HG03060 (cell line): ENCODE data around the gene RBM10.
A peak's percentile ranks its signal among the peaks of the same experiment; 100 is the strongest.

Source experiments
- ATAC-seq: cut with Tn5 transposase; IDR thresholded peaks from one replicate; pipeline ENCODE4 v1.9.1; 2021; ENCODE audit warnings: low read depth, moderate number of reproducible peaks; ENCODE audit not compliant: unreplicated experiment

The RBM10 gene

DNA sequence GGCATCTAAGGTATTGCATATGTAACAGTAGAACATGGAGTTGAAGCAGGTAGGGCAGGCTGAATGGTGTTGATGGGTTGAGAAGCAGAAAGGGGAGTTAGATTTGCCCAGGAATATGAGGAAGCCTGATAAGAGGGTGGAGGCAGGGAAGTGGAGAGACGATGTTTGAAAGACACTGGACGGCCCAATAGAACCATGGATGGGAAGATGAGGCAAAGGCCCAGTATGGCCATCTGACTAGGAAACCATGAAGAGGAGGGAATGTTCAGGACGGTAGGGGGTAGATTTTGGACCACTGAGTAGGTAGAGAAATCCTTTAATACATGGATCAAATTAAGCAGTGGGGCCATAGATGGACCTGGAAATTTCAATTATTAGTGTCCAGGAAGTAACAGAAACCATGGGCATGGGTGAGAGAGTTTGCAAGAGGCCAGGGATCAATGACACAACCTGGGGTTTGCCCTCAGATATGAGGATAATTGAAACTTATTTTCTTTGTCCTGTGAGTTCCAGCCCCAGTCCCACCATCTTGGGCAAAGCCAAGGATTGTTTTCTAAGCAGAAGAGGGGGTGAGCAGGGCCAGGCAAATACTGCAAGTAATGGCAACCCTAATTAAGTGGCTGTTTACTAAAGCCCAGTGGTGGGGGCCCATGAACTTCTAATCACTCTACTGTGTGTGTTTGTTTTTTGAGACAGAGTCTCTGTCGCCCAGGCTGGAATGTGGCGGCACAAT lies 85.3 kb downstream of the RBM10 start:
- ATAC-seq: no peak

DNA sequence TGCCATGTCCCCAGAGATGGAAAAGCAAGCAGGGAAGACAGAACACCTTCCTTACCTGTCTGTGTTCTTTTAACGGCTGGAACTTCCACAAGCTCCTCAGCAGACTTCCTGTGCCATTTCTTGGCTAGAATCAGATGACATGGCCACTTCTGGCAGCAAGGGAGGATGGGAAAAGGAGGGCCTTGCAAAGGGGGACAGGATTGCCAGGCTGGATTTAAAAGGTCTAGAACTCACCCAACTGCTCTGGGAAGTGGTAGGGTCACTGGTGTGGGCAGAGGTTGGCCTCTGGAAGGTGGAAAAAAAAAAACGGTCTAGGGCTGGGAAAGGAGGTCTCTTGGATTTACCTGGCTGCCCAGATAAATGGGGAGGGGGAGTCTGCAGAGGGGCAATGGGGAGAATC lies 86.1 kb downstream of the RBM10 start:
- no peak for ATAC-seq

DNA sequence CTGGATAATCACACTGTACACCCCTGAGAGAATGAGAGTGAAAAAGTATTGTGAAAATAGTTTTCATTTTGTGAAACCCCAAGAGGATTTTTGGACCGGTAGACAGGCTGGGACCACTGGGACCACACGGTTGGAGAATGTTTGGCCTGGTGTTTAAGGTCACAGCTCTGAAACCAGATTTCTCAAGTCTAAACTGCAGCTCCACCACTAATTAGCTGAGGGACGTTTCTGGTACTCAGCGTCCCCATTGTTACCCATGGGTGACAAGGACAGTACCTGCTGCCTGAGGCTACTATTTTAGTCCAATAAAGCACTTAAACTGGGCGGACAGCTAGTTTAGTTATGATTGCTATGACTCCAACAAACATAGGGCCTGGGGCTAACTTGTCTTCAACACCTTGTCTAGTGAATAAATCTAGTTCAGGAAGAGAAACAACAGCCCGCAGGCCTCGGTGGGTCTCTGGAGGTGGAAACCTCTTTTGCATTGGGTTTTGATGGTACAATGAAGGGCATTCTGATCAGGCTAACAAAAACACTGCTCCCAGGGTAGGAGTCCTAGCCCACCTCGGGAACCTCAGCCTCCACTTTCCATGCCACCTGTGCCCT lies 87.3 kb downstream of the RBM10 start:
- no peak for ATAC-seq

- ATAC-seq: no peak
Measured at GRCh38 chrX:47232803-47233332, 87.8 kb downstream of the RBM10 start, which contains the start of gene USP11. TSS of gene USP11 (plus strand) at chrX:47233009. CDS start at chrX:47233044, 35 bp downstream.

DNA sequence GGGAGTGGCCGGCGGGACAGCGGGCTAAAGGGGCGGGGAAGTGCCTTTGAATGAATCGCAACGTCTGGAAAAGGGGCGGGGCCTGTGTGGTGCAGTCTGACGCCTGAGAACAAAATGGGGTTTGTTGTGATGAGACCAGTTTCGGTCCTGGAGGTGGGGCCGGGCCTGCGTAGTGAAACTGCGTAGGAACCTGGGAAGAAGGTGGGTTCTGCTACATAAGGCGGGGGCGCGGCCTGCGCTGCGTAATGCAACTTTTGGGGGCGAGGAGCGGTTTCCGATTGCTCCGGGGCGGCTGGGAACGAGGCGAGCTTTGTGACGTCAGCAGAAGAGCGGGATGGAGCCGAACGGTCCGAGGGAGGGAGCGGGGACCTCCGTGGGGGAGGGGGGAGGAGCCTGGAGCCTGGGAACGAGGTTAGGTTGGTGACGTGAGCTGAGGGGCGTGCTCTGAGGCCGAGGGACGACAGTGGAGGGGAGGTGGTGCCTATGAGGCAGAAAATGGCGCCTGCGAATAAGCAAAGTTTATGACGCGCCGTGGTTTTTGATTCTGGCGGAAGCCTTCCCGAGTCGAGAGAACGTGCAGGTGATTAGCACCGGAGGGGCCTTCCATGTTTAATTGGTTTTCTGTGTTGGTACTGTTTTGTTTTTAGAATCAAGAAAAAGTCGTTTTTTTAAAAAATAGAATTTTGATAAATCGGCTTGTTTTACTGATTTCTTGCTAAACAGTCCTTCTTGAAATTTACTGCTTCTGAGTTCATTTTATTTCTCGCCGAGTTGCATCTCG lies 88.5 kb downstream of the RBM10 start:
- peak; percentile 74 for ATAC-seq

GRCh38 chrX:47234583-47234982 lies 89.6 kb downstream of the RBM10 start:
- no peak for ATAC-seq

GRCh38 chrX:47235691-47236103 lies 90.7 kb downstream of the RBM10 start:
- no peak for ATAC-seq
